Ascending aorta (tissue), 2 donors: ENCODE measurements around the gene SNX21. TPM values are rescaled to one million over a fixed set of nuclear protein-coding genes. Genes with fewer than 3 reads are reported as not detected.

Experiments used
- DNase-seq, 2 donors: peaks; one replicate each; pipeline ENCODE4 v3.0.0-alpha.2; 2019; ENCODE audit warnings: low spot score in 2 of 2
- H3K27ac ChIP-seq, 2 donors: fragments of 200-600 bp; sonication (generic); one replicate each; pipeline ENCODE4 v1.5.1; 2016 to 2017; ENCODE audit warnings: mild to moderate bottlenecking in 1 of 2
- H3K27me3 ChIP-seq: fragments of 200-600 bp; sonication (generic); one replicate; pipeline ENCODE4 v1.5.1; 2017
- H3K36me3 ChIP-seq, 2 donors: fragments of 200-600 bp; sonication (generic); one replicate each; pipeline ENCODE4 v1.5.1; 2016
- H3K4me1 ChIP-seq, 2 donors: fragments of 200-600 bp; sonication (generic); one replicate each; pipeline ENCODE4 v1.5.1; 2016 to 2017; ENCODE audit warnings: mild to moderate bottlenecking in 1 of 2
- H3K4me3 ChIP-seq, 2 donors: fragments of 200-600 bp; sonication (generic); one replicate each; pipeline ENCODE4 v1.5.1; 2016 to 2017; ENCODE audit warnings: mild to moderate bottlenecking in 1 of 2
- H3K9me3 ChIP-seq, 2 donors: fragments of 200-600 bp; sonication (generic); one replicate each; pipeline ENCODE4 v1.5.1; 2016
- intact Hi-C: fragments of 100-400 bp; cut with DNase I; formaldehyde crosslinking; loops from one replicate; pipeline ENCODE4 v1.15.1; 2023
- total RNA-seq: library from RNA; depleted of rRNA; stranded (reverse); fragments of >200 nt; gene quantifications from one replicate; pipeline ENCODE4 v1.1.0, GENCODE V29; 2016
- TF ChIP-seq, protein P1 (sequence below), 3 experiments: fragments of 200-600 bp in 2 of 3; fragments of 450-650 bp in 1 of 3; sonication (generic) in 2 of 3; IDR thresholded peaks; one replicate each; pipeline ENCODE4 v1.5.1; 2016 to 2019; ENCODE audit warnings: antibody characterized with exemption in 3 of 3, mild to moderate bottlenecking in 1 of 3, moderate library complexity in 1 of 3

The SNX21 gene
- total RNA-seq, 1 donor from 2014 or later, result 182 TPM

DNA sequence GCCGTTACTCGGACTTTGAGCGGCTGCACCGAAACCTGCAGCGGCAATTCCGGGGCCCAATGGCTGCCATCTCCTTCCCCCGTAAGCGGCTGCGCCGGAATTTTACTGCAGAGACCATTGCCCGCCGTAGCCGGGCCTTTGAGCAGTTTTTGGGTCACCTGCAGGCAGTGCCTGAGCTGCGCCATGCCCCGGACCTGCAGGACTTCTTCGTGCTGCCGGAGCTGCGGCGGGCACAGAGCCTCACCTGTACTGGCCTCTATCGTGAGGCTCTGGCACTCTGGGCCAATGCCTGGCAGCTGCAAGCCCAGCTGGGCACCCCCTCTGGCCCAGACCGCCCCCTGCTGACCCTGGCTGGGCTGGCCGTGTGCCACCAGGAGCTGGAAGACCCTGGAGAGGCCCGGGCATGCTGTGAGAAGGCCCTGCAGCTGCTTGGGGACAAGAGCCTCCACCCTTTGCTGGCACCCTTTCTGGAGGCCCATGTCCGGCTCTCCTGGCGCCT is 7.2 kb downstream of the SNX21 start:
- Histone ChIP-seq H3K36me3 (peaks cover 41 to 55% of the 10 kb centered on the region in 2 donors), H3K27me3 (no peaks in the 10 kb centered on the region), H3K4me3 (no peak overlapping the region), H3K9me3 (no peaks in the 10 kb centered on the region), H3K27ac (peak overlapping the region in 1 of 2 donors; percentile 27), H3K4me1 (peaks cover 5 to 16% of the 10 kb centered on the region in 2 donors)
- intact Hi-C loops, result no loop called here
- TF ChIP-seq, protein P1, sequence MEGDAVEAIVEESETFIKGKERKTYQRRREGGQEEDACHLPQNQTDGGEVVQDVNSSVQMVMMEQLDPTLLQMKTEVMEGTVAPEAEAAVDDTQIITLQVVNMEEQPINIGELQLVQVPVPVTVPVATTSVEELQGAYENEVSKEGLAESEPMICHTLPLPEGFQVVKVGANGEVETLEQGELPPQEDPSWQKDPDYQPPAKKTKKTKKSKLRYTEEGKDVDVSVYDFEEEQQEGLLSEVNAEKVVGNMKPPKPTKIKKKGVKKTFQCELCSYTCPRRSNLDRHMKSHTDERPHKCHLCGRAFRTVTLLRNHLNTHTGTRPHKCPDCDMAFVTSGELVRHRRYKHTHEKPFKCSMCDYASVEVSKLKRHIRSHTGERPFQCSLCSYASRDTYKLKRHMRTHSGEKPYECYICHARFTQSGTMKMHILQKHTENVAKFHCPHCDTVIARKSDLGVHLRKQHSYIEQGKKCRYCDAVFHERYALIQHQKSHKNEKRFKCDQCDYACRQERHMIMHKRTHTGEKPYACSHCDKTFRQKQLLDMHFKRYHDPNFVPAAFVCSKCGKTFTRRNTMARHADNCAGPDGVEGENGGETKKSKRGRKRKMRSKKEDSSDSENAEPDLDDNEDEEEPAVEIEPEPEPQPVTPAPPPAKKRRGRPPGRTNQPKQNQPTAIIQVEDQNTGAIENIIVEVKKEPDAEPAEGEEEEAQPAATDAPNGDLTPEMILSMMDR (IDR thresholded peaks at IDR 0.05), result no peak
- DNase-seq, result no peak

DNA sequence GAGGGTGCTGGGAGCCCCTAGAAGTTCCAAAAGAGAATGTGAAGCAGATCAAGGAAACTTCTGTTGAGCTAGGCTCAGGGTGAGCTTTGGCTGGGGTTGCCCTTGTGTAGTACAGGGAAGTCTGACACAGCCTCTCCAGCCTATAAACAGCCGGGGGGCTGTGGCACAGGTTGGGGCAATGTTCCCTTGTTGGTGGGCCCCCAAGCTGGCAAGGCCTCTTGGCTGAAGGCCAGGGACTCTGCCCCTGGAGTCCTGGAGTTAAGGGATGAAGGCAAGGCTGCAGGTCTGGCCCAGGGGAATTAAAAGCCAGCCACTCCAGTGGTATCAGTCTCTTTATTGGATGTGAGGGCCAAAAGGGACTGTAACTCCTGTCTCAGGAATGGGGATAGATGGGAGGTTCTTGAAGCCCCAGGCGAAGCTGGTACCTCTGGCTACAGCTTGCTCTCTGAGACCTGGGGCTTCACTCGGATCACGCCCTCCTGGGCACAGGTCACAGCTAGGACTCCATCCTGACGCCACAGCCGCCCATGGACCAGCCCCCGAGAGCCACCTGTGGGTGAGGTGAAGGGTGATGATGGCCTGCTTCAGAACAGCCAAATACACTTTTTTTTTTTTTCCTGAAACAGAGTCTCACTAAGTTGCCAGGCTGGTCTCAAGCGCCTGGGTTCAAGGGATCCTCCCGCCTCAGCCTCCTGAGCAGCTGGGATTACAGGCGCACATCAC is 8.0 kb downstream of the SNX21 start:
- Histone ChIP-seq H3K4me1 (peaks cover 3 to 13% of the 10 kb centered on the region in 2 donors), H3K27me3 (no peaks in the 10 kb centered on the region), H3K27ac (peak overlapping the region; percentile 34 to 53), H3K36me3 (peaks cover 44 to 61% of the 10 kb centered on the region in 2 donors), H3K4me3 (no peak overlapping the region), H3K9me3 (no peaks in the 10 kb centered on the region)
- no peak for DNase-seq
- intact Hi-C loops, result no loop called here
- TF ChIP-seq, protein P1 (IDR thresholded peaks at IDR 0.05), result no peak

DNA sequence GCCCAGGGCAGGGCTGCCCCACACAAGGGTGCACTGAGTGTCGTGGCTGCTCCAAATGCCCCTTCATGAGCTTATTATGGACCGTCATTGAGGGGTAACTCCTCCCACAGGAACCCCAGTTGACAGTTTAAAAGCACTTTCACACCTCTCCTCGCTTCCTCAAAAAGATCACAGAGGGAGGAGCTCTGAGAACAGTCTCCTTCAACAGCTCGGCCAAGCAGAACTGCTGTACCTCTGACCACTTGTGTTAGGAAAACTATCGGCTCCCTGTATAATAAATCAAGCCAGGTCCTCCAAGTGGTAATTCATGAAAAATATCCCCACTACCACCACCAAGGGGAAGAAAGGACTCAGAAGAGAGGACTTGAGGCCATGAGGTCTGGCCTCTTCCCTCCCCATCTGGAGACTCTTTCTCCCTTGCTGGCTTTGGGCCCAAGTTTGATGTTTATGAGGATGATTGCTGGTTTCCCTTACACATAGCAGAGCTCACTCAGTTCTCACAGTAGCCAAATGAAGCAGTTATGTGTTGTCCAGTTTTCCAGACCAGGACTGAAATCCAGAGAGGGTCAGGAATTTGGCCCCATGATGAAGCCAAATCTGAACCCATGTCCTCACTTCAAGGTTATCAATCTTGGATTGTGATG is 8.7 kb downstream of the SNX21 start:
- Histone ChIP-seq H3K27me3 (no peaks in the 10 kb centered on the region), H3K4me1 (peaks cover 0 to 10% of the 10 kb centered on the region in 2 donors), H3K36me3 (peaks cover 50 to 68% of the 10 kb centered on the region in 2 donors), H3K9me3 (no peaks in the 10 kb centered on the region), H3K4me3 (no peak overlapping the region), H3K27ac (peak overlapping the region; percentile 34 to 53)
- intact Hi-C loops, result no loop called here
- TF ChIP-seq, protein P1 (IDR thresholded peaks at IDR 0.05), result no peak
- DNase-seq, result no peak

DNA sequence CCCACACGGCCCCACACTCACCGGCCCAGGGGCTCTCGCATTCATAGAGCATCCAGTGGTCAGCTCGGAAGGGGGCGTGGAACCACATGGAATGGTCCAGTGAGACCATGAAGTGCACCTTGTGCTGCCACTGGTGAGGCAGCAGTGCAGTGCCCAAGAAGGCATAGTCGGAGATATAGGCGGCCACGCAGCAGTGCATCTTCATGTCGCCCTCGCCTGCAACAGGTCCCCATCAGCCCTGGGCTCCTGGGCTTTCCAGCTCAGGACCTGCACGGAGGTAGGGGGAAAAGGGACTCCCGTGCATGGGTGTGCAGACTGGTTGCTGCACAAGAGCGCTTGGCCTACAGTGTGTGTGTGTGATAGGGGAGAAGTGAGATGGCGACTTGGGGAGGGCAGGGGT is 9.9 kb downstream of the SNX21 start:
- Histone ChIP-seq H3K4me1 (peaks cover 0 to 10% of the 10 kb centered on the region in 2 donors), H3K9me3 (no peaks in the 10 kb centered on the region), H3K36me3 (peaks cover 53 to 70% of the 10 kb centered on the region in 2 donors), H3K27me3 (no peaks in the 10 kb centered on the region), H3K27ac (no peak overlapping the region), H3K4me3 (no peak overlapping the region)
- intact Hi-C loops, result no loop called here
- TF ChIP-seq, protein P1 (IDR thresholded peaks at IDR 0.05), result no peak
- no peak for DNase-seq

DNA sequence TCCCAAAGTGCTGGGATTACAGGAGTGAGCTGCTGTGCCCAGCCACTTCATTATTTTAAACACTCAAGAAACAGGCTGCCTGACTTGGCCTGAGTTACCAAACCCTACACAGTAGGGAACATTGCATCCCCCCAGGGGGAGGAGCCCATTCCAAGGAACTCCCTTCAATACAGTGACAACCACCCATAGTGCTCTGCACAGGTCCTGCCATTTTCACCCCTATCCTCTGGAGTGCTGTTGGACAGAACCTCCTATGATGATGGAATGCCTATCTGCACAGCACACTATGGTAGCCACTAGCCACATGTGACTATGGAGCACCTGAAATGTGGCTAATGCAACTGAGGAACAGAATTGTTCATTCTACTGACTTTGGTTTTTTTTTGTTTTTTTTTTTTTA is 11.9 kb downstream of the SNX21 start:
- Histone ChIP-seq H3K27ac (peak overlapping the region in 1 of 2 donors; percentile 19), H3K27me3 (no peaks in the 10 kb centered on the region), H3K4me1 (peaks cover 0 to 10% of the 10 kb centered on the region in 2 donors), H3K9me3 (no peaks in the 10 kb centered on the region), H3K4me3 (no peak overlapping the region), H3K36me3 (peaks cover 46 to 69% of the 10 kb centered on the region in 2 donors)
- intact Hi-C loops, result no loop called here
- TF ChIP-seq, protein P1 (IDR thresholded peaks at IDR 0.05), result no peak
- no peak for DNase-seq
